K562 treated with DMSO at 1 percent for 24 hours (cell line): ENCODE data around the gene ZNF783. TPM values are rescaled to one million over a fixed set of nuclear protein-coding genes. Genes with fewer than 3 reads are reported as not detected.

Experiments used
- total RNA-seq: library from RNA; unstranded; fragments of 300-600 nt; gene quantifications from 2 replicates; pipeline ENCODE4 v1.2.3, GENCODE V29; 2022; ENCODE audit warnings: low read depth; ENCODE audit not compliant: insufficient read depth

ZNF783 gene
- total RNA-seq: 3.2 and 4.1 TPM in 2 replicates

DNA sequence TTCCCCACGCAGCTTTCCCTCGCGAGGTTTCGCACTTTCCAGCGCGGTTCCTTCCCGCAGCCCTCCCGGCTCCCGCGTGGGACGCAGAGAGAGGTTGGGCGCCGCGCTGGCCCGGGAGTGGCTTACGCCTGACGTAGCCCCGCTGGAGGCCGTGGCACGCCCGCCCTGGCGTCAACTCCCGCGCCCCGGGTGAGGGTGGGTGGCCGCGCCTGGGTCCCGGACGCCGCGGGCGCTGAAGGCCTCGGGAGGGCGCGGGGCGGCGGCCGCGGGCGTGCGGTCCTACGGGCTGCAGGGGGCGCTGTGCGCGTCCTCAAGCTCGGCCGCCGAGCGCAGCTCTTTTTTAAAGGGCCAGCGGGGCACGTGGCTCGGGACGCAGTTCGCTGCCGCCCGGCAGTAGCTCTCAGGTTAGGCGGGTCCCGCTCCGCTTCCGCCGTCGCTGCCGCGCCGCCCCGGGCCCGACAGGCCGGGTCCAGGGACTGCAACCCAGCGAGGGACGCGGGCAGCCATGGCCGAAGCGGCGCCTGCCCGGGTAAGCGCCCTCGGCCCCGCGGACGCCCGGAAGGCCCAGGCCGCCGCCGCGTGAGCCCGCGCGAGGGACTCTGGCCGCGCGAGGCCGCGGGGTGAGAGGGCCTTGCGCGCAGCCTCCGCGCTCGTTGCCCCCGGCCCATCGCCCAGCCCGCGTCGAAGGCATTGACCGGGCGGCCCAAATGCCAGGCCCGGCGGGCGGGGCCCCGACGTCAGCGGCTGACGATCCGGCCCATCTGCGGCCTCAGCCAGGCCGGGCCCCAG, at the start of gene ZNF783:
Gene ZNF783, plus strand, starts transcription at position 368 of the 789 bp plus-strand sequence. Its CDS starts 138 bp downstream, at position 506.

DNA sequence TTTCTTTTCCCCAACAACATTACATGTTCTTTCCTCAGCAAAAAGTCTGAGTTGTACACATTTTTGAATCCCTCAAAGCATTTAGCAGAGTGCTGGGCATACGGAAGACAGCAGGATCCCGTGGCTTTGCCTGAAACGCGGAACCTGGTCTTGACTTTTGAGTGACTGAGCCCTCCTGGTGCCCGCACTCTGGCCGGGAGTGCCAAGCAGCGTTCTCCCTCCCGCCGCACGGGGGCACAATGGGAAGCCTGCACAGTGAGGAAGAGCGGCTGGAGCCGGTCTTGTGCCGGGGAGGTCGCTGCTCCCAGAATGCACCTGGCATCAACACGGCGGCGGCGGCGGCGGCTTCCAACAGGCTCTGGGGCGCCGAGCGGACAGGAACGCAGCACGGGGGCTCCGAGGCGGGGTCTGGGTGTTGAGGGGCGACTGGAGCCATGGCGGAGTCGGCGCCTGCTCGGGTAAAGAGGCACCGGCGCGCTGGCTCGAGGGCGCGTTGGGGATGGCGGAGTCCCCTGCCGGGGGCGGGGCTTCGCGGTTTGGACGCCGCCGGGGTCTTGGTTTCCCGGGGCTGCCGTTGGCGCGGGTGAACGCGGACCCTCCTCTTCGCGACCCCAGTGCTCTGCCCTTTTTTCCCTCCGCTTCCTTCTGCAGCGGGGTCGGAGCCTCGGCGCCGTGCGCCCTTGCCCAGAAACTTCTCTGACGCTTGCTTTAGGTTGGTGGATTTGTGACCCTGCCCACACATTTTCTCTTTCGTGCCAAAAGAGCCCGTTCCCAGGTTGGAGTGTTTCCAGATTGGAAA, 22.5 kb upstream of the ZNF783 start, which contains the start of gene ZNF212:
Gene ZNF212, plus strand, starts transcription at position 307 of the 799 bp plus-strand sequence. Its CDS starts 128 bp downstream, at position 435.

Other genes with a start within 250 kb of the ZNF783 start
- 154 and 155 TPM in 2 replicates for gene PDIA4, start 233.7 kb upstream of the ZNF783 start, total RNA-seq
- 6.3 and 8.6 TPM in 2 replicates for gene ZNF786, start 171.5 kb upstream of the ZNF783 start, total RNA-seq
- 2.2 and 2.3 TPM in 2 replicates for gene ZNF425, start 135.9 kb upstream of the ZNF783 start, total RNA-seq
- 14.2 and 14.4 TPM in 2 replicates for gene ZNF398, start 114.7 kb upstream of the ZNF783 start, total RNA-seq
- gene ZNF282, start 66.7 kb upstream of the ZNF783 start, total RNA-seq: 54.9 and 55.5 TPM in 2 replicates
- gene ZNF212, start 22.5 kb upstream of the ZNF783 start, total RNA-seq: 14.9 and 17.6 TPM in 2 replicates
- 25.5 and 31.8 TPM in 2 replicates for gene ZNF777, start 198.9 kb downstream of the ZNF783 start, total RNA-seq
- gene ZNF746, start 235.6 kb downstream of the ZNF783 start, total RNA-seq: 37.4 and 41.4 TPM in 2 replicates